Epithelial cell of esophagus (primary cell): ENCODE data around the gene VEPH1.
A peak's percentile ranks its signal among the peaks of the same experiment; 100 is the strongest.

ENCODE experiments used
- DNase-seq: peaks from one replicate; pipeline ENCODE4 v3.0.0; 2010; ENCODE audit warnings: low read depth
- H3K4me3 ChIP-seq: 2 replicates; pipeline ENCODE4 v1.5.1; 2011; ENCODE audit warnings: mild to moderate bottlenecking, low read length, control low read depth
- CTCF ChIP-seq: IDR thresholded peaks from 2 replicates; pipeline ENCODE4 v1.5.1; 2011; ENCODE audit warnings: low read depth, mild to moderate bottlenecking, low read length, control low read depth, inconsistent platforms; ENCODE audit not compliant: insufficient read depth; ENCODE audit errors: missing control alignments

VEPH1 gene

GRCh38 chr3:157479464-157480243 is 23.6 kb downstream of the VEPH1 start:
- TF ChIP-seq CTCF, result no peak
- no peak overlapping the region for H3K4me3 ChIP-seq

GRCh38 chr3:157477441-157477840 is 25.8 kb downstream of the VEPH1 start:
- TF ChIP-seq CTCF, result no peak
- DNase-seq, result no peak
- H3K4me3 ChIP-seq, result no peak overlapping the region

More at GRCh38 chr3:157479464-157480243, 23.6 kb downstream of the VEPH1 start:
- no peak for DNase-seq

GRCh38 chr3:157475921-157476414 is 27.2 kb downstream of the VEPH1 start:
- DNase-seq, result peak; percentile 37
- H3K4me3 ChIP-seq, result no peak overlapping the region
- TF ChIP-seq CTCF, result no peak

GRCh38 chr3:157472648-157473047 is 30.6 kb downstream of the VEPH1 start:
- H3K4me3 ChIP-seq, result no peak overlapping the region
- DNase-seq, result no peak
- no peak for TF ChIP-seq CTCF

- no peak overlapping the region for H3K4me3 ChIP-seq
- no peak for DNase-seq
- no peak for TF ChIP-seq CTCF
Measured at GRCh38 chr3:157471064-157471463, 32.2 kb downstream of the VEPH1 start.

GRCh38 chr3:157469561-157470294 is 33.5 kb downstream of the VEPH1 start:
- H3K4me3 ChIP-seq, result no peak overlapping the region
- no peak for DNase-seq
- no peak for TF ChIP-seq CTCF
